Epithelial cell of esophagus (primary cell): ENCODE data around the gene IGF2BP2.

ENCODE experiments used
- DNase-seq: peaks from one replicate; pipeline ENCODE4 v3.0.0; 2010; ENCODE audit warnings: low read depth
- H3K4me3 ChIP-seq: 2 replicates; pipeline ENCODE4 v1.5.1; 2011; ENCODE audit warnings: mild to moderate bottlenecking, low read length, control low read depth
- TF ChIP-seq, protein P1 (sequence below): IDR thresholded peaks from 2 replicates; pipeline ENCODE4 v1.5.1; 2011; ENCODE audit warnings: low read depth, mild to moderate bottlenecking, low read length, control low read depth, inconsistent platforms; ENCODE audit not compliant: insufficient read depth; ENCODE audit errors: missing control alignments

The IGF2BP2 gene

DNA sequence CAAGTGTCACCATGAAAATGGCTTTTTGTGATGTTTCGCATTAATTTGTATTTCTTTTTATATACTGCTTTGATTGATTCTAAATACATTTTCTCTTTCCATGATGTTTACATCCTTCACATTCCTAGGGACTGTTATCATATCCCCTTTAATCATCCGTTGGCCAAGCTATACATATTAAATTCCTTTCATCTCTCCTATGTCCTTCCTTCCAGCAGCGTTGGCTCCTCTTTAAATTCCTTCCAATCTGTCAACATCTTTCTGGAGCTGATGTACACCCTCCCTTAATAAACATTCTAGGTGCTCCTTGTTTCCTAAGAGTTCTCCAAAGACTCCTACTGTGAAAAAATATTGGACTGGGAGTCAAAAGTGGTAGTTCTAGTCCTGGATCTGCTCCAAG is 87.8 kb downstream of the IGF2BP2 start:
- peak; percentile 72 for DNase-seq
- TF ChIP-seq, protein P1, sequence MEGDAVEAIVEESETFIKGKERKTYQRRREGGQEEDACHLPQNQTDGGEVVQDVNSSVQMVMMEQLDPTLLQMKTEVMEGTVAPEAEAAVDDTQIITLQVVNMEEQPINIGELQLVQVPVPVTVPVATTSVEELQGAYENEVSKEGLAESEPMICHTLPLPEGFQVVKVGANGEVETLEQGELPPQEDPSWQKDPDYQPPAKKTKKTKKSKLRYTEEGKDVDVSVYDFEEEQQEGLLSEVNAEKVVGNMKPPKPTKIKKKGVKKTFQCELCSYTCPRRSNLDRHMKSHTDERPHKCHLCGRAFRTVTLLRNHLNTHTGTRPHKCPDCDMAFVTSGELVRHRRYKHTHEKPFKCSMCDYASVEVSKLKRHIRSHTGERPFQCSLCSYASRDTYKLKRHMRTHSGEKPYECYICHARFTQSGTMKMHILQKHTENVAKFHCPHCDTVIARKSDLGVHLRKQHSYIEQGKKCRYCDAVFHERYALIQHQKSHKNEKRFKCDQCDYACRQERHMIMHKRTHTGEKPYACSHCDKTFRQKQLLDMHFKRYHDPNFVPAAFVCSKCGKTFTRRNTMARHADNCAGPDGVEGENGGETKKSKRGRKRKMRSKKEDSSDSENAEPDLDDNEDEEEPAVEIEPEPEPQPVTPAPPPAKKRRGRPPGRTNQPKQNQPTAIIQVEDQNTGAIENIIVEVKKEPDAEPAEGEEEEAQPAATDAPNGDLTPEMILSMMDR, result no peak
- no peak overlapping the region for H3K4me3 ChIP-seq

DNA sequence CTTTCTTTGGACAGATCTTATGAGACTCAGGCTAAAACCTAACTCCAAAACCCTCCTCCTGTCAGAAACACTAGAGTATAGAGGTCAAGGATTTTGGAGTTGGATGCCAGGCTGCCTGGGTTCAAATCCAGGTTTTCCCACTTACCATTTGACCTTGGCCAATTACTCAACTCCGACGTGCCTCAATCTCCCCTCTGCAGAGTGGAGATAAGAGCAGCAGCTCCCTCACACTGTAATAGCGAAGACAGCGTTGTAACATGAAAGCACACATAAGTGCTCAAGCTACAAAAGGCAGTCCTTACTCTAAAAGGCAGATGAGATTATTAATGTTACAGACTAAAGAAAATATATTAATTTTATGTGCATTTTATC is 90.1 kb downstream of the IGF2BP2 start:
- DNase-seq, result no peak
- H3K4me3 ChIP-seq, result no peak overlapping the region
- TF ChIP-seq, protein P1, result no peak

DNA sequence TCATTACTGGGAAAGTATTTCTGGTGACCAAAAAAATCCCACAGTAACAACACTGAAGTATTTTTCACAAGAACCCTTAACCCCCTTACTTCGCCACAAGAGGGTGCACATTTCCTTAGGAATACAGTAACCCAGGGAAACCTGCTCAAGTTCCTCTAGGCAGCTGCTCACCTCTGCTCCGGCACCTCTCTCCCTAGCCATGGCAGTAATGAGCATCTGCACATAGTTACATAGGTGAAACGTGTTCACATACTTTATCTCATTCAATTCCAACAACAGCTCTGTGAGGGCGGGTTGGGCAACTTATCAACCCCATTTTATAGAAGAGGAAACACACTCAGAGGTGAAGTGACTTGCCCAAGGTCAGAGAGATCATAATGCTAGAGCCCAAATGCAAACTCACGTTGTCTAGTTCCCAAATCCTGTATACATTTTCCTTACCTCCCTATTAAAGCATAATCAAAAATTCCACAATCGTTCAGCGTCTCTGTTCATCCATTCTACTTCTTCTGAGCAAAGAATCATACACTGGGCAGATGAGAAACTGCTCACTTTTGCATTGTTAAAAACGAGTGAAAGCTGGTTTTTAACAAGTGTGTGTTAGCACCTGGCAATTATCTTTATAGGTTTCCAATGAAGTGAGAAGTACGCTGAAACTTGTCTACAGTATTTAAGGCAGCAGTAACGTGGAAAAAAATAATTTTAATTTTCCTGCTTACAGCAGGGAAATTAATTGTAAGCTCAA is 90.7 kb downstream of the IGF2BP2 start:
- DNase-seq, result peak; percentile 92
- H3K4me3 ChIP-seq, result no peak overlapping the region
- TF ChIP-seq, protein P1, result peak; percentile 79

DNA sequence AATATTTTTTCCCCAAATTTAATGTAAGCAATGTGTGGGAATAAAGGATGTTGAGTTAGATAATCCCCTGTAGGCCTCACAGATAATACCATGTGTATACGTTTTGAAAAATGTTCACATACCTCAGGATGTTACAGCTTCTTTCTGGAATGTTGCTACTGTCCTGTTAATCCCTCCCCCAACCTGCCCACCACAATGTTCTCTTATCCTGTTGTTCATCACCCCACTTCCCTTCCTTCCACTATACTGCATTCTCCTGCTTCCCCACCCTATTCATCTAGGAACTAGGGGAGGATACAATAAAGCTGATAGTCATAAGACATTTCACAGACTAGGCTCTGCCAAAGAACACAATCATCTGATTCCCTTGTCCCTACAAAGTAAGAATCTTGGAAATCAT is 92.1 kb downstream of the IGF2BP2 start:
- DNase-seq, result peak; percentile 82
- H3K4me3 ChIP-seq, result no peak overlapping the region
- TF ChIP-seq, protein P1, result no peak

DNA sequence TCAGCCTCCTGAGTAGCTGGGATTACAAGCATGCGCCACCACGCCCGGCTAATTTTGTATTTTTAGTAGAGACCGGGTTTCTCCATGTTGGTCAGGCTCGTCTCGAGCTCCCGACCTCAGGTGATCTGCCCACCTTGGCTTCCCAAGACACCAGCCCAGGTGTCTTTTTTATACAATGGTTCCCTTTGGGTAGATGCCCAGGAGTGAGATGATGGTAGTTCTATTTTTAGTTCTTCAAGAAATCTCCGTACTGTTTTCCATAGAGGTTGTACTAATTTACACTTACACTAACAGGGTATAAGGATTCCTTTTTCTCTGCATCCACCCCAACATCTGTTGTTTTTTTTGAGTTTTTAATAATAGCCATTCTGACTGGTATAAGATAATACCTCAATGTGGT is 94.3 kb downstream of the IGF2BP2 start:
- no peak overlapping the region for H3K4me3 ChIP-seq
- TF ChIP-seq, protein P1, result no peak
- DNase-seq, result no peak

DNA sequence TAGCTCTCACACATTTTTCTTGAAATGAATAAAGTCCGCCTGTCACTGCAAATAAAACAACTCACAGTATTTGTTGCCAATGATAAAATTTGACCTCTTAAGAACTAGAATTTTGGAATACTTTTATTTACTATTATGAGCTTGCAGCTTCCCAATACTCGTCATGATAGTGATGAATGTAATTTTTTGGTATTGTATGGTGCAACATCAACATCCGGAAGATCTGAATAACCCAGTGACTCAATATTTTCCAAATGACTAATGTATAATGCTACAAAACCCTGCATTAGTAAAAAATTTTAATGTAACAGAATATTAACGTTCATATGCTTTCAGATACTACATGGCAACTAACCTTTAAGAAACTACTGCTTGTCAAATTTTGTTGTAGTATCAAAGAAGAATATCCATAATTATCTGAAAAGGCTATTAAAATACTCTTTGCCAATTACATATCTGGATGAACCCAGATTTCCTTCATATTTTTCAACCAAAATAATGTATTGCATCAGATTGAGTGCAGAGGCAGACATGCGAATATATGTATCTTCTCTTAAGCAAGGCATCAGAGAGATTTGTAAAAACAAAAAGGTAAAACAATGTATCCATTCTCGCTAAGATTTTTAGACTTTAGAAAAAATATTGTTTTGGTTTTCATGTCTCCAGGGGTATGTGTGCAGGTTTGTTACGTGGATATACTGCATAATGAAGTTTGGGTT is 95.3 kb downstream of the IGF2BP2 start:
- H3K4me3 ChIP-seq, result no peak overlapping the region
- TF ChIP-seq, protein P1, result no peak
- peak; percentile 88 for DNase-seq
